Esophagus squamous epithelium (tissue), 5 donors: Measurements from ENCODE around the gene CDK17. TPM values are rescaled to one million over a fixed set of nuclear protein-coding genes. Genes with fewer than 3 reads are reported as not detected.
"Not testable (repeated sequence)": the region's sequence is repeated elsewhere in the genome, so short reads cannot be mapped to it uniquely, and the experiment has no call there.

ENCODE experiments used
- DNase-seq: peaks from one replicate; lab custom pipeline; 2025; lab: John Stamatoyannopoulos, UW
- H3K27ac ChIP-seq, 4 donors: fragments of 200-600 bp; sonication (generic); one replicate each; pipeline ENCODE4 v1.5.1; 2016 to 2019; ENCODE audit warnings: mild to moderate bottlenecking in 1 of 4
- H3K27me3 ChIP-seq, 4 donors: fragments of 200-600 bp; sonication (generic); 1 replicate in 3 of 4; 2 replicates in 1 of 4; pipeline versions ENCODE4 v1.5.1 to v1.6.0; 2017 to 2021; ENCODE audit warnings: antibody characterized with exemption in 1 of 4
- H3K36me3 ChIP-seq, 3 donors: fragments of 200-600 bp; sonication (generic); one replicate each; pipeline ENCODE4 v1.5.1; 2016 to 2019
- H3K4me1 ChIP-seq, 3 donors: fragments of 200-600 bp; sonication (generic); one replicate each; pipeline ENCODE4 v1.5.1; 2017 to 2019
- H3K4me3 ChIP-seq, 4 donors: fragments of 200-600 bp; sonication (generic); 1 replicate in 3 of 4; 2 replicates in 1 of 4; pipeline ENCODE4 v1.5.1; 2016 to 2019; ENCODE audit warnings: mild to moderate bottlenecking in 2 of 4, moderate library complexity in 1 of 4
- H3K9me3 ChIP-seq, 3 donors: fragments of 200-600 bp; sonication (generic); one replicate each; pipeline ENCODE4 v1.5.1; 2016 to 2019
- POLR2A ChIP-seq, 4 donors: fragments of 450-650 bp; IDR thresholded peaks; one replicate each; pipeline ENCODE4 v1.6.1; 2017; ENCODE audit warnings: antibody characterized with exemption in 4 of 4, mild to moderate bottlenecking in 4 of 4, moderate library complexity in 3 of 4
- WGBS, 2 donors: methylation state at CpG; one replicate each; pipeline ENCODE4 v1.1.5; 2018; 5-methylcytosine and 5-hydroxymethylcytosine counted together
- intact Hi-C: fragments of 100-400 bp; cut with DNase I; formaldehyde crosslinking; loops from one replicate; pipeline ENCODE4 v1.15.0; 2022
- total RNA-seq, 4 donors: library from RNA; depleted of rRNA; stranded (reverse); fragments of >200 nt; gene quantifications; one replicate each; pipeline ENCODE4 v1.1.0, GENCODE V29; 2016
- TF ChIP-seq, protein P1 (sequence below), 6 experiments: fragments of 450-650 bp in 4 of 6; fragments of 200-600 bp in 2 of 6; sonication (generic) in 2 of 6; IDR thresholded peaks; one replicate each; pipeline ENCODE4 v1.5.1; 2016 to 2019; ENCODE audit warnings: antibody characterized with exemption in 6 of 6, mild to moderate bottlenecking in 4 of 6, moderate library complexity in 4 of 6
- donor health status: DM: yes; HTN: yes; CAD: no.

The CDK17 gene
- total RNA-seq, 4 donors from 2014 or later: 15.4 to 37.4 (median 19.9) TPM

DNA sequence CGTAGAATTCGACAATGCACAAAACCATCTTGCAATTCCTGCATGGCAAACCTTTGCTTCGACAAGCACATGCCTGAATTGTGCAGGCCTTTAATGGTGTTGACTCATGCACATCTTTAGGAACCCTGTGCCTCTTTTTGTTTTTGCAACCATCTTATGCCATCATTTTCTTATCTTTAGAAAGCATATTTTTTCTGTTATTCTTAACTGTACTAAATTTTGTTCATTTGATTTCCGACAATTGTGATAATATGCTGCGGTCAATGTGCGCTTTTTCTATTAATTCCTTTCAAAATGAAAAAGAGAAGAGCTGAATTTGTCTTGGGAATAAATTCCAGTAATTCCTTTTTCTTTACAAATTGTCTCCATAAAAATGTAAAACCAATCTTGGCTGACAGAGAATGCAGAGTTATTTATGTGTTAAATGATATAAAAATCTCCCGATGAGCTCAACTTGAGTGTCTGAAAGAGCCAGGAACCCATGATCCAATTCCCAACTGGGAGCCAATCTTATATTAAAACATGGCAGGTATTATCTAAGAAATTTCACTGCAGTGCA, 20.1 kb upstream of the CDK17 start:
- no peak for DNase-seq
- Histone ChIP-seq H3K27me3 (no peaks in the 10 kb centered on the region), H3K27ac (peak overlapping the region in 1 of 4 donors; percentile 39), H3K4me1 (peaks cover 0 to 44% (median 7%) of the 10 kb centered on the region in 3 donors), H3K36me3 (no peaks in the 10 kb centered on the region), H3K4me3 (peak overlapping the region in 1 of 4 donors; percentile 43), H3K9me3 (no peaks in the 10 kb centered on the region)
- TF ChIP-seq POLR2A (IDR thresholded peaks at IDR 0.05): no peak
- TF ChIP-seq, protein P1, sequence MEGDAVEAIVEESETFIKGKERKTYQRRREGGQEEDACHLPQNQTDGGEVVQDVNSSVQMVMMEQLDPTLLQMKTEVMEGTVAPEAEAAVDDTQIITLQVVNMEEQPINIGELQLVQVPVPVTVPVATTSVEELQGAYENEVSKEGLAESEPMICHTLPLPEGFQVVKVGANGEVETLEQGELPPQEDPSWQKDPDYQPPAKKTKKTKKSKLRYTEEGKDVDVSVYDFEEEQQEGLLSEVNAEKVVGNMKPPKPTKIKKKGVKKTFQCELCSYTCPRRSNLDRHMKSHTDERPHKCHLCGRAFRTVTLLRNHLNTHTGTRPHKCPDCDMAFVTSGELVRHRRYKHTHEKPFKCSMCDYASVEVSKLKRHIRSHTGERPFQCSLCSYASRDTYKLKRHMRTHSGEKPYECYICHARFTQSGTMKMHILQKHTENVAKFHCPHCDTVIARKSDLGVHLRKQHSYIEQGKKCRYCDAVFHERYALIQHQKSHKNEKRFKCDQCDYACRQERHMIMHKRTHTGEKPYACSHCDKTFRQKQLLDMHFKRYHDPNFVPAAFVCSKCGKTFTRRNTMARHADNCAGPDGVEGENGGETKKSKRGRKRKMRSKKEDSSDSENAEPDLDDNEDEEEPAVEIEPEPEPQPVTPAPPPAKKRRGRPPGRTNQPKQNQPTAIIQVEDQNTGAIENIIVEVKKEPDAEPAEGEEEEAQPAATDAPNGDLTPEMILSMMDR (IDR thresholded peaks at IDR 0.05): no peak
- intact Hi-C loops: no loop called here
- WGBS, 2 donors: 71 to 76% methylated on average over 7 of the region's 7 CpGs

DNA sequence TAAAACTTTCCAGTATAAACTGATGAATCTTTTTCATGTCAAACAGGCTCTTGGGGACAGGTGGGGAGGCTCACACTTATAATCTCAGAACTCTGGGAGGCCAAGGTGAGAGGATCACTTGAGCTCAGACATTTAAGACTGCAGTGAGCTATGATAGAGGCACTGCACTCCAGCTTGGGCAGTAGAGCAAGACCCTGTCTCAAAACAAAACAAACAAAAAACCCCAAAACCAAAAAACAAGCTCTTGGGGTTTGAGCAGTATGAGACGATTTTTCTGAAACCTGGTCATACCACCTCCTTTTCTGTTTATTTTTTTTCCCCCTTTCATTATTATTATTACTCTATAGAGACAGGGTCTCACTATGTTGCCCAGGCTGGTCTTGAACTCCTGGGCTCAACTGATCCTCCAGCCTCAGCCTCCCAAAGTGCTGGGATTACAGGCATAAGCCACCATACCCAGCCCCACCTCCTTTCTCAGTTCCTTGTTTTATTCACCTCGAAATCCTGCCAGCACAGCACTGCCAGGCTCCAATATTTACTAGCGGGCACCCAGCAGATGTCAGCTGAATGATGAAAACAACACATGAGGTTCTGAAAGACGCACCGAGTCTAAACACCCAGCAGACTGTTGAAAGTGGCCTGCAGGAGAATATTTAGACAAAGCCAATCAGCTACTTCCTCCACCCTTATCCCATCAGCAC, 19.5 kb upstream of the CDK17 start:
- H3K4me3 ChIP-seq: no peak overlapping the region
- intact Hi-C loops: no loop called here
- H3K9me3 ChIP-seq: no peaks in the 10 kb centered on the region
- no peak overlapping the region for H3K27ac ChIP-seq
- no peaks in the 10 kb centered on the region for H3K27me3 ChIP-seq
- no peak for DNase-seq
- H3K4me1 ChIP-seq: peaks cover 0 to 47% (median 11%) of the 10 kb centered on the region in 3 donors
- TF ChIP-seq POLR2A (IDR thresholded peaks at IDR 0.05): no peak
- TF ChIP-seq, protein P1 (IDR thresholded peaks at IDR 0.05): no peak
- no peaks in the 10 kb centered on the region for H3K36me3 ChIP-seq
- 50 to 74% methylated on average over 4 to 5 of the region's 5 CpGs for WGBS, 2 donors

DNA sequence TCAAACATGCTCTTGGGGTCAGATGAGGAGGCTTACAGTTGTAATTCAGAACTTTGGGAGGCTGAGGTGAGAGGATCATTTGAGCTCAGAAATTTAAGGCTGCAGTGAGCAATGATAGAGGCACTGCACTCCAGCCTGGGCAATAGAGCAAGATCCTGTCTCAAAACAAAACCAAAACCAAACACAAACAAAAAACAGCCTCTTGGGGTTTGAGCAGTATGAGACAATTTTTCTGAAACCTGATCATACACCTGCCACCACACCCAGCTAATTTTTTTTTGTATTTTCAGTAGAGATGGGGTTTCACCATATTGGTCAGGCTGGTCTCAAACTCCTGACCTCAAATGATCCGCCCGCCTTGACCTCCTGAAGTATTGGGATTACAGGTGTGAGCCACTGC, 17.4 kb upstream of the CDK17 start:
- H3K36me3 ChIP-seq, DNase-seq, H3K4me3 ChIP-seq, intact Hi-C loops, H3K27ac ChIP-seq, H3K9me3 ChIP-seq, H3K27me3 ChIP-seq: not testable (repeated sequence)
- peaks cover 0 to 57% (median 11%) of the 10 kb centered on the region in 3 donors for H3K4me1 ChIP-seq
- WGBS, 2 donors: 93 to 94% methylated on average over 2 of the region's 2 CpGs

DNA sequence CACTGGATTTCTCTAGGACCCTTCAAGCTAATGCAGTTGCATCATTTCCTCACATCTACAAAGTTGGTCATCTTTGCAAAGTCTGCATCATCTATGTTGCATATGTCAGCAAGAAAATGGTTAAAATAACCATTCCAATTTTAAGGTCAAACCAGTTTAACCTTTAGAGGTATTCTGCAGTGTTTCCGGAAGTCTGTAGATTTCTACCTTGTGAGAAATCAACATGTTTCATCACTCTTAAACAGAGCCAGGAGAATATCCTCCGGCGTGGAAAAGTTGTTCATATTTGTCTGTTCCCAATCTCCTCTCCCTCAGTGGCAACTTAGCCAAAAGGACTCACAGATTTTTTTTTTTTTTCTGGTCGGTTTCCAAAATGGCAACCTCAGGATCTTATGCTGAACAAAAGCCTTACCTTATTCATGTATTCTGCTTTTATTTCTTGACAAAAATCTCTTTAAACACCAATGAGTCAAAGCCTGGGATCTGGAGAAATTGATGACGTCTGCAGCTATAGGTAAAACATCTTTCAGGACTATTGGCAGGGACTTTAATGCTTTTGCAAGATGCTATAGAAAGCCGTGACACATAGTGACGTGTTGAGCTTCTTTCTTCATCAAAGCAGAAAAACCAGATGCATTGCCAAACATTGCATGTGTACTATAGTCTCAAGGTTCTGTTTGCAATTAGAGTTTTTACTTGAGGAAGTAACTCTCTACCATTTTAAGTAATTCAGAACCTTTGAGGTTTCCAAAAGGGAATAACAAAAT, 16.0 kb upstream of the CDK17 start:
- H3K27me3 ChIP-seq: no peaks in the 10 kb centered on the region
- no peaks in the 10 kb centered on the region for H3K9me3 ChIP-seq
- TF ChIP-seq POLR2A (IDR thresholded peaks at IDR 0.05): no peak
- TF ChIP-seq, protein P1 (IDR thresholded peaks at IDR 0.05): no peak
- DNase-seq: no peak
- no peaks in the 10 kb centered on the region for H3K36me3 ChIP-seq
- 36 to 60% methylated on average over 7 of the region's 7 CpGs for WGBS, 2 donors
- H3K27ac ChIP-seq: peak overlapping the region; percentile 11 to 74 (median 42)
- peaks cover 0 to 50% (median 11%) of the 10 kb centered on the region in 3 donors for H3K4me1 ChIP-seq
- no peak overlapping the region for H3K4me3 ChIP-seq
- intact Hi-C loops: no loop called here

DNA sequence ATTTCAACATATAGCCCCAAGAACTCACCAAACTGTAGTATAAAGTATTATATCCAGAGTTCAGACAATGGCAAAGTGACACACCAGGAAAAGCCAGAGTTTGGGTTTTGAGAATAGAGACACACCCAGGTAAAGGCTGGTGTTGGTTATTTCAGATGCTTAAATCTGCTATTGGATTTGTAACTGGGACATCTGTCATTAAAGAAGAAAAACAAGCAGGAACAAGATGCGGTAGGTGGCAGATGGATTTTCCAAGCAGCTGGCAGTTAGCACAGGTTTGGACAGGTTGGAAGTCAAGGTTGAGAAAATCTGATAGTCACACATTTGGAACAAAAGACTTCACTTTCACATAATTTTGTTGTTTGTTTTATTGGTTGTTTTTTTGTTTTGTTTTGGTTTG, 14.4 kb upstream of the CDK17 start:
- WGBS, 2 donors: 48 to 56% methylated on average over 1 of the region's 1 CpG
- Histone ChIP-seq H3K4me1 (peaks cover 0 to 39% (median 11%) of the 10 kb centered on the region in 3 donors), H3K27ac (peak overlapping the region in 2 of 4 donors; percentile 36 to 74), H3K4me3 (no peak overlapping the region), H3K27me3 (no peaks in the 10 kb centered on the region), H3K9me3 (no peaks in the 10 kb centered on the region), H3K36me3 (no peaks in the 10 kb centered on the region)
- intact Hi-C loops: no loop called here
- DNase-seq: no peak
- TF ChIP-seq POLR2A (IDR thresholded peaks at IDR 0.05): no peak
- TF ChIP-seq, protein P1 (IDR thresholded peaks at IDR 0.05): no peak
